ENCODE measurements around the gene SLC16A13. TPM values are rescaled to one million over a fixed set of nuclear protein-coding genes. Genes with fewer than 3 reads are reported as not detected.
A peak's percentile ranks its signal among the peaks of the same experiment; 100 is the strongest.

Gene SLC16A13
- total and polyA plus RNA-seq, 10 of the 15 experiments (the other 5 are each of a cell fraction or from before 2014, with no cell fraction given), result 0.34 to 12.1 (median 3.3) TPM

- TF ChIP-seq ZNF687 (IDR thresholded peaks at IDR 0.05) (peak; percentile 17; the same call in 1 of the 2 replicates), POLR2AphosphoS5 (IDR thresholded peaks at IDR 0.05; ENCODE audit: low read length) (peak; percentile 68; the same call in 1 of the 2 replicates), IKZF2 (IDR thresholded peaks at IDR 0.05) (peak; percentile 81 to 84), USF1 (IDR thresholded peaks at IDR 0.05; ENCODE audit: borderline replicate concordance, extremely low read length, insufficient read depth, low read depth, low read length) (peak; percentile 41), HCFC1 (IDR thresholded peaks at IDR 0.05; ENCODE audit: low read length) (0 out of 2 replicates have a peak, but pooled peaks have one; percentile 19), PKNOX1 (IDR thresholded peaks at IDR 0.05) (peak; percentile 96), ZBTB4 (CRISPR knock-in tag; IDR thresholded peaks at IDR 0.05) (peak; percentile 87), IKZF1 (conservative IDR thresholded peaks at IDR 0.05) (peak; percentile 53), DPF2 (IDR thresholded peaks at IDR 0.05) (0 out of 2 replicates have a peak, but pooled peaks have one; percentile 32), PBX3 (IDR thresholded peaks at IDR 0.05; ENCODE audit: insufficient replicate concordance, low read depth, low read length) (peak; percentile 81), ATF7 (IDR thresholded peaks at IDR 0.05; ENCODE audit: low read depth) (peak; percentile 74), RAD51 (IDR thresholded peaks at IDR 0.05) (peak; percentile 100)
Observed at GRCh38 chr17:7046725-7047397, 11.0 kb downstream of the SLC16A13 start (continued).

Data from GM12878 (cell line).